ENCODE results near the gene ZSWIM5.

DNA sequence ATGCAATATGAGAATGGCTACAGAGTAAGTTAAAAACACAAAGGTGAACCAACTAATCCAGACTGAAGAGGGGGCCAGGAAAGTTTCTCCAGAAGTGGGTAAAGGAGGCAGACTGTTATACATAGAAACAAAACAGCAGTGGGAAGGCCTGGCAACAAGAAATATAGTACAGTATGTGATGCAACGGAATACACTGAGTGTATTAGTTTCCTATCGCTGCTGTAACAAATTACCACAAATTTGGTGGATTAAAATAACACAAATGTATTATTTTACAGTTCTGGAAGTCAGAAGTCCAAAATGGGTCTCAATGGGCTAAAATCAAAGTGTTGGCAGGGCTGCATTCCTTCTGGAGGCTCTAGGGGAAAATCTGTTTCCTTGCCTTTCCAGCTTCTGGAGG lies 95.2 kb downstream of the ZSWIM5 start:
- TF ChIP-seq, protein P1, sequence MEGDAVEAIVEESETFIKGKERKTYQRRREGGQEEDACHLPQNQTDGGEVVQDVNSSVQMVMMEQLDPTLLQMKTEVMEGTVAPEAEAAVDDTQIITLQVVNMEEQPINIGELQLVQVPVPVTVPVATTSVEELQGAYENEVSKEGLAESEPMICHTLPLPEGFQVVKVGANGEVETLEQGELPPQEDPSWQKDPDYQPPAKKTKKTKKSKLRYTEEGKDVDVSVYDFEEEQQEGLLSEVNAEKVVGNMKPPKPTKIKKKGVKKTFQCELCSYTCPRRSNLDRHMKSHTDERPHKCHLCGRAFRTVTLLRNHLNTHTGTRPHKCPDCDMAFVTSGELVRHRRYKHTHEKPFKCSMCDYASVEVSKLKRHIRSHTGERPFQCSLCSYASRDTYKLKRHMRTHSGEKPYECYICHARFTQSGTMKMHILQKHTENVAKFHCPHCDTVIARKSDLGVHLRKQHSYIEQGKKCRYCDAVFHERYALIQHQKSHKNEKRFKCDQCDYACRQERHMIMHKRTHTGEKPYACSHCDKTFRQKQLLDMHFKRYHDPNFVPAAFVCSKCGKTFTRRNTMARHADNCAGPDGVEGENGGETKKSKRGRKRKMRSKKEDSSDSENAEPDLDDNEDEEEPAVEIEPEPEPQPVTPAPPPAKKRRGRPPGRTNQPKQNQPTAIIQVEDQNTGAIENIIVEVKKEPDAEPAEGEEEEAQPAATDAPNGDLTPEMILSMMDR (IDR thresholded peaks at IDR 0.05) = no peak
- TF ChIP-seq SMAD3 (CRISPR knock-in tag; IDR thresholded peaks at IDR 0.05; ENCODE audit: borderline replicate concordance) (no peak), ETV6 (CRISPR knock-in tag; IDR thresholded peaks at IDR 0.05) (no peak), TEAD4 (CRISPR knock-in tag; IDR thresholded peaks at IDR 0.05) (no peak), ZNF512 (CRISPR knock-in tag; IDR thresholded peaks at IDR 0.05; ENCODE audit: borderline replicate concordance) (no peak), ZNF121 (CRISPR knock-in tag; IDR thresholded peaks at IDR 0.05) (no peak), FOXP1 (CRISPR knock-in tag; IDR thresholded peaks at IDR 0.05; ENCODE audit: borderline replicate concordance) (no peak)
- TF ChIP-seq, protein P2, sequence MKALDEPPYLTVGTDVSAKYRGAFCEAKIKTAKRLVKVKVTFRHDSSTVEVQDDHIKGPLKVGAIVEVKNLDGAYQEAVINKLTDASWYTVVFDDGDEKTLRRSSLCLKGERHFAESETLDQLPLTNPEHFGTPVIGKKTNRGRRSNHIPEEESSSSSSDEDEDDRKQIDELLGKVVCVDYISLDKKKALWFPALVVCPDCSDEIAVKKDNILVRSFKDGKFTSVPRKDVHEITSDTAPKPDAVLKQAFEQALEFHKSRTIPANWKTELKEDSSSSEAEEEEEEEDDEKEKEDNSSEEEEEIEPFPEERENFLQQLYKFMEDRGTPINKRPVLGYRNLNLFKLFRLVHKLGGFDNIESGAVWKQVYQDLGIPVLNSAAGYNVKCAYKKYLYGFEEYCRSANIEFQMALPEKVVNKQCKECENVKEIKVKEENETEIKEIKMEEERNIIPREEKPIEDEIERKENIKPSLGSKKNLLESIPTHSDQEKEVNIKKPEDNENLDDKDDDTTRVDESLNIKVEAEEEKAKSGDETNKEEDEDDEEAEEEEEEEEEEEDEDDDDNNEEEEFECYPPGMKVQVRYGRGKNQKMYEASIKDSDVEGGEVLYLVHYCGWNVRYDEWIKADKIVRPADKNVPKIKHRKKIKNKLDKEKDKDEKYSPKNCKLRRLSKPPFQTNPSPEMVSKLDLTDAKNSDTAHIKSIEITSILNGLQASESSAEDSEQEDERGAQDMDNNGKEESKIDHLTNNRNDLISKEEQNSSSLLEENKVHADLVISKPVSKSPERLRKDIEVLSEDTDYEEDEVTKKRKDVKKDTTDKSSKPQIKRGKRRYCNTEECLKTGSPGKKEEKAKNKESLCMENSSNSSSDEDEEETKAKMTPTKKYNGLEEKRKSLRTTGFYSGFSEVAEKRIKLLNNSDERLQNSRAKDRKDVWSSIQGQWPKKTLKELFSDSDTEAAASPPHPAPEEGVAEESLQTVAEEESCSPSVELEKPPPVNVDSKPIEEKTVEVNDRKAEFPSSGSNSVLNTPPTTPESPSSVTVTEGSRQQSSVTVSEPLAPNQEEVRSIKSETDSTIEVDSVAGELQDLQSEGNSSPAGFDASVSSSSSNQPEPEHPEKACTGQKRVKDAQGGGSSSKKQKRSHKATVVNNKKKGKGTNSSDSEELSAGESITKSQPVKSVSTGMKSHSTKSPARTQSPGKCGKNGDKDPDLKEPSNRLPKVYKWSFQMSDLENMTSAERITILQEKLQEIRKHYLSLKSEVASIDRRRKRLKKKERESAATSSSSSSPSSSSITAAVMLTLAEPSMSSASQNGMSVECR (CRISPR knock-in tag; IDR thresholded peaks at IDR 0.05; ENCODE audit: borderline replicate concordance) = no peak

Data from WTC11 (cell line).